ENCODE results near the gene CDK8.

CDK8 gene

DNA sequence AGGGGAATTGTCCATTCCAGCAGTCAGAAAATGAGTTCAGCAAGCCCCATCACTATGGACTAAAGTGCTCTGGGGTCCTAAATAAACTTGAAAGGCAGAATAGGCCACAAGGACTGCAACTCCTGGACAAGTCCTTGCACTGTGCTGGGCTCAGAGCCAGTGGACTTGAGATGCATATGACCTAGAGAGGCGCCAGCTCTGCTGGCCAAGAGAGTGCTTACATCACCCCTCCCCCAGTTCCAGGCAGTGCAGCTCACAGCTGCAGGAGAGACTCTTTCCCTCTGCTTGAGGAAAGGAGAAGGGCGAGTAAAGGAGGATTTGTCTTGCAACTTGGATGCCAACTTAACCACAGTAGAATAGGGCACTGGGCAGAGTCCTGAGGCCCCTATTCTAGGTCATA lies 194.1 kb downstream of the CDK8 start:
- Histone ChIP-seq H3K27me3 (replicated peaks) (no peaks in the 10 kb centered on the region), H3K27ac (no peak overlapping the region), H3K36me3 (replicated peaks) (no peaks in the 10 kb centered on the region), H3K4me3 (ENCODE audit: low read depth, low read length) (no peak overlapping the region)
- DNase-seq, result no peak
- TF ChIP-seq, protein P1, sequence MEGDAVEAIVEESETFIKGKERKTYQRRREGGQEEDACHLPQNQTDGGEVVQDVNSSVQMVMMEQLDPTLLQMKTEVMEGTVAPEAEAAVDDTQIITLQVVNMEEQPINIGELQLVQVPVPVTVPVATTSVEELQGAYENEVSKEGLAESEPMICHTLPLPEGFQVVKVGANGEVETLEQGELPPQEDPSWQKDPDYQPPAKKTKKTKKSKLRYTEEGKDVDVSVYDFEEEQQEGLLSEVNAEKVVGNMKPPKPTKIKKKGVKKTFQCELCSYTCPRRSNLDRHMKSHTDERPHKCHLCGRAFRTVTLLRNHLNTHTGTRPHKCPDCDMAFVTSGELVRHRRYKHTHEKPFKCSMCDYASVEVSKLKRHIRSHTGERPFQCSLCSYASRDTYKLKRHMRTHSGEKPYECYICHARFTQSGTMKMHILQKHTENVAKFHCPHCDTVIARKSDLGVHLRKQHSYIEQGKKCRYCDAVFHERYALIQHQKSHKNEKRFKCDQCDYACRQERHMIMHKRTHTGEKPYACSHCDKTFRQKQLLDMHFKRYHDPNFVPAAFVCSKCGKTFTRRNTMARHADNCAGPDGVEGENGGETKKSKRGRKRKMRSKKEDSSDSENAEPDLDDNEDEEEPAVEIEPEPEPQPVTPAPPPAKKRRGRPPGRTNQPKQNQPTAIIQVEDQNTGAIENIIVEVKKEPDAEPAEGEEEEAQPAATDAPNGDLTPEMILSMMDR (IDR thresholded peaks at IDR 0.05; ENCODE audit: low read depth, low read length, missing control alignments), result no peak
- in situ Hi-C loops (cut with HindIII; ENCODE audit: low pct_ligation_motif_present, low sequenced_read_pairs), result no loop called here

DNA sequence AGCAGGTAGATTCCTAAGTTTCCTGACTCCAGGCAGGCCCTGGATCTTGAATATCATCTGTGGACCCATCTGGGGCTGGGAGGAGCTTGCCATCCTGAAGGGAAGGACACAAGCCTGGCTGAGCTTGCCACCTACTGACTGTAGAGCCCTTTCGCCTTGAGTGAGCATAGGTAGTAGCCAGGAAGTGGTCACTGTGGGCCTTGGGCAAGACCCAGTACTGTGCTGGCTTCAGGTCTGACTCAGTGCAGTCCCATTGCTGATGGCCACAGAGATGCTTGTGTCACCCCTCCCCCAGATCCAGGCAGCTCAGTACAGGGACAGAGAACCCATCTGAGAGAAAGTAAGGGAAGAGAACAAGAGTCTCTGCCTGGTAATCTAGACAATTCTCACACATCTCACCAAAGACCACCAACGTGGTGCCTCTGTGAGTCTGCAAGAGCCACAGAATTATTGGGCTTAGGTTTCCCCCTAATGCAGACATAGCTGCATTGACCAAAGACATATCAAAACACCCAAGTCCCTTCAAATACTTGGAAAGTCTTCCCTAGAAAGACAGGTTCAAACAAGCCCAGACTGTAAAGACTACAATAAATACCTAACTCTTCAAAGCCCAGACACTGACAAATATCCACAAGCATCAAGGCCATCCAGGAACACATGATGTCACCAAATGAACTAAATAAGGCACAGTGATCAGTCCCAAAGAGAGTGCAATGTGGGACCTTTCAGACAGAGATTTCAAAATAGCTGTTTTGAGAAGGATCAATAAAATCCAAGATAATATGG lies 195.3 kb downstream of the CDK8 start:
- Histone ChIP-seq H3K4me3 (ENCODE audit: low read depth, low read length) (no peak overlapping the region), H3K27ac (no peak overlapping the region), H3K27me3 (replicated peaks) (no peaks in the 10 kb centered on the region), H3K36me3 (replicated peaks) (no peaks in the 10 kb centered on the region)
- DNase-seq, result no peak
- TF ChIP-seq, protein P1 (IDR thresholded peaks at IDR 0.05; ENCODE audit: low read depth, low read length, missing control alignments), result no peak
- in situ Hi-C loops (cut with HindIII; ENCODE audit: low pct_ligation_motif_present, low sequenced_read_pairs), result no loop called here
